ENCODE measurements around the gene IQSEC1.

Gene IQSEC1

GRCh38 chr3:12907296-12907695 lies 165.9 kb downstream of the IQSEC1 start:
- DNase-seq (ENCODE audit: low spot score) = no peak

GRCh38 chr3:12906916-12907290 lies 166.3 kb downstream of the IQSEC1 start:
- no peak for DNase-seq (ENCODE audit: low spot score)

- no peak for DNase-seq (ENCODE audit: low spot score)
These were observed 166.9 kb downstream of the IQSEC1 start for GRCh38 chr3:12906141-12906915.

- no peak for DNase-seq (ENCODE audit: low spot score)
These were observed 167.7 kb downstream of the IQSEC1 start for GRCh38 chr3:12905316-12906071.

- DNase-seq (ENCODE audit: low spot score) = no peak
These were observed 168.3 kb downstream of the IQSEC1 start for GRCh38 chr3:12904951-12905315.

GRCh38 chr3:12903881-12904280 lies 169.3 kb downstream of the IQSEC1 start:
- no peak for DNase-seq (ENCODE audit: low spot score)

GRCh38 chr3:12903000-12903800 lies 170.0 kb downstream of the IQSEC1 start:
- no peak for DNase-seq (ENCODE audit: low spot score)

GRCh38 chr3:12902181-12902999 lies 170.8 kb downstream of the IQSEC1 start:
- no peak for DNase-seq (ENCODE audit: low spot score)

- DNase-seq (ENCODE audit: low spot score) = no peak
These were observed 171.6 kb downstream of the IQSEC1 start for GRCh38 chr3:12901623-12902045.

GRCh38 chr3:12900885-12901411 lies 172.3 kb downstream of the IQSEC1 start:
- no peak for DNase-seq (ENCODE audit: low spot score)

- no peak for DNase-seq (ENCODE audit: low spot score)
These were observed 174.1 kb downstream of the IQSEC1 start for GRCh38 chr3:12898965-12899755.

- DNase-seq (ENCODE audit: low spot score) = no peak
These were observed 174.8 kb downstream of the IQSEC1 start for GRCh38 chr3:12898290-12898964.

GRCh38 chr3:12897381-12898289 lies 175.6 kb downstream of the IQSEC1 start:
- no peak for DNase-seq (ENCODE audit: low spot score)

GRCh38 chr3:12896063-12896985 lies 176.9 kb downstream of the IQSEC1 start:
- DNase-seq (ENCODE audit: low spot score) = no peak

- DNase-seq (ENCODE audit: low spot score) = no peak
These were observed 177.7 kb downstream of the IQSEC1 start for GRCh38 chr3:12895391-12896062.

- no peak for DNase-seq (ENCODE audit: low spot score)
These were observed 178.6 kb downstream of the IQSEC1 start for GRCh38 chr3:12894629-12895028.

- no peak for DNase-seq (ENCODE audit: low spot score)
These were observed 179.4 kb downstream of the IQSEC1 start for GRCh38 chr3:12893852-12894251.

Measured in cerebellar cortex (tissue), 1 donor.